ENCODE measurements around the gene RCAN1. TPM values are rescaled to one million over a fixed set of nuclear protein-coding genes. Genes with fewer than 3 reads are reported as not detected.

Gene RCAN1
- total and polyA plus RNA-seq, 2 of the 13 experiments (the other 11 are each of a cell fraction or from before 2014, with no cell fraction given): 9.4 to 34.1 TPM

GRCh38 chr21:34606621-34607020 is 8.3 kb downstream of the RCAN1 start:
- intact Hi-C loops (cut with micrococcal nuclease; ENCODE audit: unreplicated experiment) (no loop called here), in situ Hi-C loops (cut with HindIII; ENCODE audit: extremely low pct_ligation_motif_present, low pct_unique_long_range_greater_than_20kb) (no loop called here)
- POLR2A ChIA-PET: no interaction called here
- Histone ChIP-seq H3K36me3 (replicated peaks in 1 of 2; ENCODE audit: control insufficient read depth in 1 of 2, insufficient read depth in 2 of 2, low read length in 2 of 2) (no peaks in the 10 kb centered on the region), H3K4me2 (ENCODE audit: low read depth, low read length) (no peak overlapping the region), H3K9me3 (ENCODE audit: low read length) (no peaks in the 10 kb centered on the region), H4K20me1 (ENCODE audit: insufficient read depth, low read length) (no peaks in the 10 kb centered on the region), H2AFZ (ENCODE audit: low read length) (no peak overlapping the region), H3K4me1 (ENCODE audit: insufficient read depth, low read length) (peaks cover 7% of the 10 kb centered on the region; the same call in 1 of the 2 replicates), H3K9ac (ENCODE audit: insufficient read depth, low read depth, low read length) (no peak overlapping the region), H3K27ac (ENCODE audit: extremely low read length, insufficient read depth, low read length) (no peak overlapping the region), H3K79me2 (ENCODE audit: insufficient read depth, low read length) (no peaks in the 10 kb centered on the region), H3K4me3 (replicated peaks in 1 of 3; ENCODE audit: insufficient read depth in 1 of 3, low read depth in 2 of 3, low read length in 3 of 3) (no peak overlapping the region), H3K27me3 (ENCODE audit: control insufficient read depth in 1 of 2, insufficient read depth in 2 of 2, low read length in 2 of 2) (no peaks in the 10 kb centered on the region)
- no peak for DNase-seq (ENCODE audit: low spot score)
- 79% methylated on average over 2 of the region's 2 CpGs for WGBS (ENCODE audit: low lambda C conversion rate)
- no TSS peak for BruUV-seq (replicated peaks)
- CTCF ChIA-PET (ENCODE audit: low intra/inter-chr PET ratio, low total read pairs): no interaction called here
- TF ChIP-seq GPBP1L1 (CRISPR knock-in tag; IDR thresholded peaks at IDR 0.05) (no peak), SNAI1 (CRISPR knock-in tag; IDR thresholded peaks at IDR 0.05; ENCODE audit: borderline replicate concordance) (no peak), MTF2 (CRISPR knock-in tag; IDR thresholded peaks at IDR 0.05; ENCODE audit: borderline replicate concordance) (no peak), ZNF776 (CRISPR knock-in tag; IDR thresholded peaks at IDR 0.05) (no peak), ATRX (CRISPR knock-in tag; IDR thresholded peaks at IDR 0.05; ENCODE audit: borderline replicate concordance) (no peak), FOSL2 (CRISPR knock-in tag; IDR thresholded peaks at IDR 0.05) (no peak), DMTF1 (CRISPR knock-in tag; IDR thresholded peaks at IDR 0.05) (no peak), ZNF501 (CRISPR knock-in tag; IDR thresholded peaks at IDR 0.05) (no peak), CHCHD3 (CRISPR knock-in tag; IDR thresholded peaks at IDR 0.05) (no peak), EED (CRISPR knock-in tag; IDR thresholded peaks at IDR 0.05) (no peak)
- no peak for ATAC-seq
- no peak for FAIRE-seq

Measured in HepG2 (cell line).